HS-5 (cell line): ENCODE results near the gene TMEM191B.
"Not testable (repeated sequence)": the region's sequence is repeated elsewhere in the genome, so short reads cannot be mapped to it uniquely, and the experiment has no call there.

Experiments
- DNase-seq: peaks from one replicate; pipeline ENCODE4 v3.0.0-alpha.2; 2012; ENCODE audit warnings: low read depth

TMEM191B gene

GRCh38 chr22:18558516-18558915 is 30.9 kb downstream of the TMEM191B start:
- DNase-seq: not testable (repeated sequence)

- DNase-seq: not testable (repeated sequence)
Measured at GRCh38 chr22:18558939-18559338, 31.3 kb downstream of the TMEM191B start.

GRCh38 chr22:18560099-18560974 is 32.7 kb downstream of the TMEM191B start:
- not testable (repeated sequence) for DNase-seq

DNA sequence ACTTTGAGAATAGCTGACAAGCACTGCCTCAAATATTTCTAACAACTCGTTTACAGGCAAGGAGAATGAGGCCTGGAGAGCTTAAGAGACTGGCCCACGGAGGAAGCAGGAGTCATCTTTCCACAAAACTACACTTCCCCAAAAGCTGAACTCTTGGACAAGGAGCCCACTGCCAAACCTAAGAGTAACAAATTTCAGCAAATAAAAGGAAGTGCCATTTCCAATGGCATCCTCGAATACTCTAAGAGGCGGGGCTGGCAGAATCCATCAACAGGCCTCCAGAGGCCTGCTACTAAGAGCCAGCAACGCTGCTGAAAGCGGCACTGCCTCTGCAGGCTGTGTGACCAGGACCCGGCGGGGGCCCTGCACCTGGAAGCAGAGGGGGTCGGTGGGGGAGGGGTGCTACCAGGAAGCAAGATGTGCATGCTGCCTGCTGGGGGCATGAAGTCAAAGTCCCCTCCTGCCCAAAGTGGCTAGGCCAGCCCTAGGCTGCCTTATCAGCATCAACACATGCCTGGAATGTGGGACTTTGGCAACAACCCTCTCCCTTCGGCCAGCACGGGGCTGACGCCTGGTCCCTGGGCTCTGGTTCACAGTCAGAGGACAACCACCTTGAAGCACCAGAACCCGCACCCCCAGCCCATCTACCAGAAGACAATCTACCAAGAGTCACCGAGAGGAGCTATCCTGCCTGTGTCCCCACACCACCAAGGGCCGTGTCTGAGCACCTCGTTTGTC is 43.1 kb downstream of the TMEM191B start:
- not testable (repeated sequence) for DNase-seq

GRCh38 chr22:18573483-18574164 is 46.0 kb downstream of the TMEM191B start:
- not testable (repeated sequence) for DNase-seq

- DNase-seq: not testable (repeated sequence)
Measured at GRCh38 chr22:18574555-18574954, 47.0 kb downstream of the TMEM191B start.

DNA sequence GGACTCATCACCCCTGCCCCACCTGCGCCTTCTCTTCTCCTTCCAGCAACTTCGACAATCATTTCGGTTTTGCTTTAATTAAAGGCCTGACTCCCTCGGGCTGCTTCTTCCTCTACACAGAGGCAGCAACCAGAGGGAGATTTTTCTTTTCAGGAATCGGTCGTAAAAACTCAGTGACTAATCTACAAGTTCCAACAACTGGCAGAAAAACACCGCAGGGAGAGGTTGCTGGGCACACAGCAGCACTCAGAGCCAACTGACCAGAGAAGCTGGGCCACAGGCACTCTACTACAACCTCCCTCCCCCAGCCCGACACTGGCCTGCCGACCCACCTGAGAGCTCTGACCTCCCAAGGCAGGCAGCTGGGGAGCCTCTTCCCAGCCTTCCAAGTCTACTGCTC is 48.1 kb downstream of the TMEM191B start:
- not testable (repeated sequence) for DNase-seq

GRCh38 chr22:18577090-18577818 is 49.7 kb downstream of the TMEM191B start:
- DNase-seq: not testable (repeated sequence)

DNA sequence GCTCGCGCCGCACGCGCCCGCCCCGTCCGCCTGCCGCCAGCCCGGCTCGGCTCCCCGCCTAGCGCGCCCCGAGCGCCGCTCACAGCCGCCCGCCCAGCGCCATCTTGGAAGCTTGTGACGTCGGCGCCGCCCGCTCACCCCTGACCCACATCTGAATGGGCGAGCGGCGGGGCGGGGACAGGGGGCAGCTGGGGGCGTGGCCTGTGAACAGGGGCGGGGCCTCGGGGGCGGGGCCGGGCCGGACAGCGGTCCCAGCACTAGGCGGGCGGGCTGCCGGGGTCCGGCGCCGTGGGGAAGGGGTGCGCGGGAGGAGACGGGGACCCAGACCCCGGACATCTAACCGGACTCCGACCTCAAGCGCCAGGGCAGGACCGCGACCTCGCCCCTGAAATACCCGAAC is 50.2 kb downstream of the TMEM191B start:
- DNase-seq: not testable (repeated sequence)
